ENCODE data around the gene COL4A2.

The COL4A2 gene

DNA sequence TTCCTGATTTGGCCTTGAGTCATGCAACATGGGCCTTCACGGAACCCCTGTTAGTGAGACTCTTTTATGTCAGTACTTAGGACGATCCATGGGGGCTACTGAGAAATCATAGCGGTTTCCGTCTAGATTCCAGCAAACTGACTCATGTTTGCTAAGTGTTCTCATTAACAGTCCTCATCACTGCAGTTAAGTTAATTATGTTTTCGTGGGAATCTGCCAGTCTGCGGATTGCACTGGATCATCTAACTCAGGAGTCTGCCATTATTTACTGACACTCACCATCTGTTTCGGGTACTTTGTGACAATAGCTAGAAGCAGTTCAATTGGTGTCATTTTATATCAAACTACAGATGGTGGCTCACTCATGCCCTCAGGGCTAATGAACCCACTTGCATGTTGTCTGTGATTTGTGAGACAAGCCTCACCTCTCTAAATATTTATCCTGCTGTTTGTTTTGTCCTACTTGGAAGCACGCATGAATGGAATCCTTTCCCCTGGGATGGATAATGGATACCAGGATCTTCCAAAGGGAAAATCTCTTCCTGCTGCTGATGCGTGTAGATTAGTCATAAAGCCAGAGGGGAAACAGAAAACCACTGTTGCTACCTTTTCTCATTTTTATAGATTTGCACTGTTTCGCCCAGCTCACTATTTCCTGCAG, 192.7 kb downstream of the COL4A2 start:
- DNase-seq: peak; percentile 32
- Histone ChIP-seq H3K9me3 (ENCODE audit: severe bottlenecking) (peaks cover 6% of the 10 kb centered on the region), H3K4me3 (ENCODE audit: low read depth, low read length) (no peak overlapping the region), H3K27ac (peak overlapping the region; percentile 7), H3K27me3 (ENCODE audit: insufficient read depth, low read depth, severe bottlenecking) (no peaks in the 10 kb centered on the region), H3K36me3 (peaks cover 45% of the 10 kb centered on the region)
- TF ChIP-seq, protein P1, sequence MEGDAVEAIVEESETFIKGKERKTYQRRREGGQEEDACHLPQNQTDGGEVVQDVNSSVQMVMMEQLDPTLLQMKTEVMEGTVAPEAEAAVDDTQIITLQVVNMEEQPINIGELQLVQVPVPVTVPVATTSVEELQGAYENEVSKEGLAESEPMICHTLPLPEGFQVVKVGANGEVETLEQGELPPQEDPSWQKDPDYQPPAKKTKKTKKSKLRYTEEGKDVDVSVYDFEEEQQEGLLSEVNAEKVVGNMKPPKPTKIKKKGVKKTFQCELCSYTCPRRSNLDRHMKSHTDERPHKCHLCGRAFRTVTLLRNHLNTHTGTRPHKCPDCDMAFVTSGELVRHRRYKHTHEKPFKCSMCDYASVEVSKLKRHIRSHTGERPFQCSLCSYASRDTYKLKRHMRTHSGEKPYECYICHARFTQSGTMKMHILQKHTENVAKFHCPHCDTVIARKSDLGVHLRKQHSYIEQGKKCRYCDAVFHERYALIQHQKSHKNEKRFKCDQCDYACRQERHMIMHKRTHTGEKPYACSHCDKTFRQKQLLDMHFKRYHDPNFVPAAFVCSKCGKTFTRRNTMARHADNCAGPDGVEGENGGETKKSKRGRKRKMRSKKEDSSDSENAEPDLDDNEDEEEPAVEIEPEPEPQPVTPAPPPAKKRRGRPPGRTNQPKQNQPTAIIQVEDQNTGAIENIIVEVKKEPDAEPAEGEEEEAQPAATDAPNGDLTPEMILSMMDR (IDR thresholded peaks at IDR 0.05; ENCODE audit: low read depth, low read length): no peak

- Histone ChIP-seq H3K4me3 (ENCODE audit: low read depth, low read length) (no peak overlapping the region), H3K9me3 (ENCODE audit: severe bottlenecking) (peaks cover 6% of the 10 kb centered on the region), H3K36me3 (peaks cover 41% of the 10 kb centered on the region), H3K27me3 (ENCODE audit: insufficient read depth, low read depth, severe bottlenecking) (no peaks in the 10 kb centered on the region), H3K27ac (peak overlapping the region; percentile 7)
- DNase-seq: peak; percentile 45
- TF ChIP-seq, protein P1 (IDR thresholded peaks at IDR 0.05; ENCODE audit: low read depth, low read length): no peak
These were observed 193.3 kb downstream of the COL4A2 start for GRCh38 chr13:110500341-110500740.

DNA sequence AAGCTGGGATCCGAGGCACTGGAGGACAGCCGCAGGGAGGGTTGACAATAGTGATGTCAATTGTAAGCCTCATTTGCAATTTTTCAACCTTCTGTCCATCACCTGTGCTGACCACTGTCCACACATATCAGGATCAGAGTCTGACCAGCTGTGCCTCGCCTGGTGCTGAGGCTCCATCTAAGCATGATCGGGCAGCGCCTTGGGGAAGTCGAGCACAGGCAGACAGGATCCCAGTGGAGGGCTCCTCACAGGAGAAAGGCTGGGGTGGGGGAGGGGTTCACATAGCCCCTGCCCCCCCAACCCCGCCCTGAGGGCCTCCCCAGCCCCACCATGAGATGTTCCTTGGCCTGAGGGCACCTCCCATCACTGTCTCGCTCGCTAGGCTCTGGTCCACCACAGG, 194.1 kb downstream of the COL4A2 start:
- Histone ChIP-seq H3K36me3 (peaks cover 36% of the 10 kb centered on the region), H3K27ac (no peak overlapping the region), H3K27me3 (ENCODE audit: insufficient read depth, low read depth, severe bottlenecking) (no peaks in the 10 kb centered on the region), H3K4me3 (ENCODE audit: low read depth, low read length) (no peak overlapping the region), H3K9me3 (ENCODE audit: severe bottlenecking) (peaks cover 6% of the 10 kb centered on the region)
- TF ChIP-seq, protein P1 (IDR thresholded peaks at IDR 0.05; ENCODE audit: low read depth, low read length): no peak
- no peak for DNase-seq

DNA sequence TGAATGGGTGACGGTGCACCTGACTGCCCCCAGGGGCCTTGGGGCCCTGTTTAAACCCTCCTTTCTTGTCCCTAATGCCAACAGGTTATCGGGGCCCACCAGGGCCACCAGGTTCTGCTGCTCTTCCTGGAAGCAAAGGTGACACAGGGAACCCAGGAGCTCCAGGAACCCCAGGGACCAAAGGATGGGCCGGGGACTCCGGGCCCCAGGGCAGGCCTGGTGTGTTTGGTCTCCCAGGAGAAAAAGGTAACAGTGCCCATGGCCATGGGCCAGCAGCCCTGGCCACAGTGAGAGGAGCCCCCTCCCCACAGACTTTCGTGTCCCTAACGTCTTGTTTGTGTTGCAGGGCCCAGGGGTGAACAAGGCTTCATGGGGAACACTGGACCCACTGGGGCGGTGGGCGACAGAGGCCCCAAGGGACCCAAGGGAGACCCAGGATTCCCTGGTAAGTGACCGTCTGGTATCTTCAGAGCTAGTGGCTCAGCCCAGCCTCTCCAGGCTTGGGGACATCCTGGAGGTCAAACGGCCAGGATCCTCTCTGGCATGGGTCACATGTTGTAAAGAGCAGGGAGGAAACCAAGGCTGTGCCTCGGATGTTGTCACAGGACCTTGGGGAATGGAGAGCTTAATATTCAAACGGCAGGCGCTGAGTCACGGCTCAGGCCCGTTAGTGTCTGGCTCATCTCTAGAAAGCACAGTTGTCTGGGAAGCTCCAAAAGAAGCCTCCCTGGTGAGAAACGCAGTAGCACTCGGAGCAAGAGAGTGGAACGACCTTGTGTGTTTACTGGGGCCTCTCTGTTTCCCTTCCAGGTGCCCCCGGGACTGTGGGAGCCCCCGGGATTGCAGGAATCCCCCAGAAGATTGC, 196.2 kb downstream of the COL4A2 start:
- H3K4me3 ChIP-seq (ENCODE audit: low read depth, low read length): no peak overlapping the region
- no peaks in the 10 kb centered on the region for H3K27me3 ChIP-seq (ENCODE audit: insufficient read depth, low read depth, severe bottlenecking)
- H3K9me3 ChIP-seq (ENCODE audit: severe bottlenecking): peaks cover 6% of the 10 kb centered on the region
- no peak overlapping the region for H3K27ac ChIP-seq
- DNase-seq: no peak
- TF ChIP-seq, protein P1 (IDR thresholded peaks at IDR 0.05; ENCODE audit: low read depth, low read length): no peak
- H3K36me3 ChIP-seq: peaks cover 40% of the 10 kb centered on the region

- Histone ChIP-seq H3K4me3 (ENCODE audit: low read depth, low read length) (no peak overlapping the region), H3K36me3 (peaks cover 33% of the 10 kb centered on the region), H3K27me3 (ENCODE audit: insufficient read depth, low read depth, severe bottlenecking) (no peaks in the 10 kb centered on the region), H3K27ac (no peak overlapping the region), H3K9me3 (ENCODE audit: severe bottlenecking) (peaks cover 6% of the 10 kb centered on the region)
- no peak for DNase-seq
- TF ChIP-seq, protein P1 (IDR thresholded peaks at IDR 0.05; ENCODE audit: low read depth, low read length): no peak
These were observed 197.0 kb downstream of the COL4A2 start for GRCh38 chr13:110503979-110504499.

Measured in WERI-Rb-1 (cell line).